ENCODE measurements around the gene PARD3B. TPM values are rescaled to one million over a fixed set of nuclear protein-coding genes. Genes with fewer than 3 reads are reported as not detected.
A peak's percentile ranks its signal among the peaks of the same experiment; 100 is the strongest.
"Not testable (repeated sequence)": the region's sequence is repeated elsewhere in the genome, so short reads cannot be mapped to it uniquely, and the experiment has no call there.

Gene PARD3B
- total RNA-seq, 1 donor from 2014 or later: 16.4 TPM

GRCh38 chr2:205461678-205462665 lies 916.7 kb downstream of the PARD3B start:
- peak; percentile 2 for DNase-seq (ENCODE audit: low read depth)

GRCh38 chr2:205462681-205463345 lies 917.5 kb downstream of the PARD3B start:
- DNase-seq (ENCODE audit: low read depth): no peak

GRCh38 chr2:205463466-205464025 lies 918.3 kb downstream of the PARD3B start:
- peak; percentile 4 for DNase-seq (ENCODE audit: low read depth)

- DNase-seq (ENCODE audit: low read depth): no peak
Measured at GRCh38 chr2:205464681-205465080, 919.4 kb downstream of the PARD3B start.

GRCh38 chr2:205465791-205466190 lies 920.5 kb downstream of the PARD3B start:
- DNase-seq (ENCODE audit: low read depth): no peak

GRCh38 chr2:205471776-205472175 lies 926.5 kb downstream of the PARD3B start:
- DNase-seq (ENCODE audit: low read depth): no peak

GRCh38 chr2:205473791-205474190 lies 928.5 kb downstream of the PARD3B start:
- no peak for DNase-seq (ENCODE audit: low read depth)

GRCh38 chr2:205474741-205475415 lies 929.6 kb downstream of the PARD3B start:
- no peak for DNase-seq (ENCODE audit: low read depth)

GRCh38 chr2:205475416-205475768 lies 930.1 kb downstream of the PARD3B start:
- no peak for DNase-seq (ENCODE audit: low read depth)

GRCh38 chr2:205477016-205477705 lies 931.9 kb downstream of the PARD3B start:
- DNase-seq (ENCODE audit: low read depth): no peak

GRCh38 chr2:205481861-205482260 lies 936.6 kb downstream of the PARD3B start:
- DNase-seq (ENCODE audit: low read depth): no peak

- no peak for DNase-seq (ENCODE audit: low read depth)
Measured at GRCh38 chr2:205482399-205483081, 937.3 kb downstream of the PARD3B start.

GRCh38 chr2:205483095-205483494 lies 937.8 kb downstream of the PARD3B start:
- no peak for DNase-seq (ENCODE audit: low read depth)

GRCh38 chr2:205484215-205484614 lies 938.9 kb downstream of the PARD3B start:
- DNase-seq (ENCODE audit: low read depth): no peak

- no peak for DNase-seq (ENCODE audit: low read depth)
Measured at GRCh38 chr2:205484764-205485163, 939.5 kb downstream of the PARD3B start.

GRCh38 chr2:205493528-205493927 lies 948.3 kb downstream of the PARD3B start:
- DNase-seq (ENCODE audit: low read depth): not testable (repeated sequence)

GRCh38 chr2:205494537-205495235 lies 949.4 kb downstream of the PARD3B start:
- DNase-seq (ENCODE audit: low read depth): no peak

- DNase-seq (ENCODE audit: low read depth): no peak
Measured at GRCh38 chr2:205495819-205496218, 950.5 kb downstream of the PARD3B start.

GRCh38 chr2:205496370-205496769 lies 951.1 kb downstream of the PARD3B start:
- no peak for DNase-seq (ENCODE audit: low read depth)

- no peak for DNase-seq (ENCODE audit: low read depth)
Measured at GRCh38 chr2:205496772-205497171, 951.5 kb downstream of the PARD3B start.
